Activated CD4-positive, alpha-beta memory T cell treated with anti-CD3 and anti-CD28 coated beads, Interleukin-2, amount 10 ng/mL, durations not matched to agents 7 days and 5 days (primary cell): Measurements from ENCODE around the gene TSPAN5. TPM values are rescaled to one million over a fixed set of nuclear protein-coding genes. Genes with fewer than 3 reads are reported as not detected.

ENCODE experiments used
- CTCF ChIA-PET: fragments of 350-600 bp; sonication (Branson Sonifier 250); formaldehyde crosslinking; loops from one replicate; lab custom pipeline; 2021; ENCODE audit warnings: antibody characterized with exemption, inconsistent platforms; lab: Charles Lee
- POLR2A ChIA-PET: fragments of 350-600 bp; sonication (Branson Sonifier 250); formaldehyde crosslinking; loops from one replicate; lab custom pipeline; 2021; ENCODE audit warnings: antibody characterized with exemption; lab: Charles Lee
- DNase-seq: peaks from one replicate; pipeline ENCODE4 v3.0.0-alpha.2; 2020
- H3K27ac Mint-ChIP-seq: one replicate; pipeline ENCODE4 v1.8.0; 2021; ENCODE audit warnings: mild to moderate bottlenecking, mixed read lengths
- H3K27me3 Mint-ChIP-seq: one replicate; pipeline ENCODE4 v1.8.0; 2021; ENCODE audit warnings: mixed read lengths
- H3K36me3 Mint-ChIP-seq: one replicate; pipeline ENCODE4 v1.8.0; 2021; ENCODE audit warnings: low read depth, mixed read lengths
- H3K4me1 Mint-ChIP-seq: one replicate; pipeline ENCODE4 v1.8.0; 2021; ENCODE audit warnings: mixed read lengths
- H3K4me3 Mint-ChIP-seq: one replicate; pipeline ENCODE4 v1.8.0; 2021; ENCODE audit warnings: mild to moderate bottlenecking, mixed read lengths
- H3K9me3 Mint-ChIP-seq: one replicate; pipeline ENCODE4 v1.8.0; 2021; ENCODE audit warnings: mixed read lengths
- total RNA-seq, 2 experiments: library from RNA; stranded (reverse); gene quantifications; one replicate each; pipeline ENCODE4 v1.2.3, GENCODE V29; 2021

TSPAN5 gene
- total RNA-seq, 2 experiments from 2014 or later = 21.8 to 22.6 TPM

DNA sequence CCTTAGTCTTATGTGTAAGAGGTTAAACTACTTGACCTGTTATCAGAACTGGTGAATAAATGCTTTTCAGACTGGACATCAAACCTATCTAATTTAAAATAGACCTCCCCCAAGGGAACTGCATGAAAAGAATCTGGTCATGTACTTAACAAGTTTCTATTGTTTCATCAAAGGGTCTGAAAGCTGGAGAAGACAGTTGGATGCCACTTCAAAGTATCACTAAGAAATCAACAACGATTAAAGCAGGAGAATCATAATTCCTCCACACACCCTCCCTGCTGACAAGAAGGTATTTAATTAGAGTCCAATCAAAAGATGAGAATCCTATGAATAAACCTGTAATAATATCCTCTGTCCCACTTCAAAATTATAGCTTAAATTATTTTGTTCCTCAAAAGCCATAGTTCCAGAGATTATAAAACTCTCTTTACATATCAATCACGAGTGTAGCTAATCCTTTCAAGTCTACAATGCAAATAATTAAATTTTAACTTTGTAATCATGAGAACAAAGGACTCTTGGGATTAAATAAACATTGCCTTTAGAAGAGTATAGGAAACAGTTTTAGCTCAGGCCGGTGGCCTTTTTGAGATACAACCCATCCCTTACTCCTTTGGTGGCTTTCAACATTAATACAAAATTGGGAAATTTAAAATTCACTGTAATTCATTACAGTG lies 35.1 kb downstream of the TSPAN5 start:
- no peaks in the 10 kb centered on the region for H3K36me3 Mint-ChIP-seq
- H3K4me3 Mint-ChIP-seq = no peak overlapping the region
- ChIA-PET CTCF (no interaction called here), POLR2A (no interaction called here)
- no peak for DNase-seq
- peaks cover 30% of the 10 kb centered on the region for H3K4me1 Mint-ChIP-seq
- H3K27ac Mint-ChIP-seq = no peak overlapping the region
- H3K9me3 Mint-ChIP-seq = no peaks in the 10 kb centered on the region
- H3K27me3 Mint-ChIP-seq = no peaks in the 10 kb centered on the region

DNA sequence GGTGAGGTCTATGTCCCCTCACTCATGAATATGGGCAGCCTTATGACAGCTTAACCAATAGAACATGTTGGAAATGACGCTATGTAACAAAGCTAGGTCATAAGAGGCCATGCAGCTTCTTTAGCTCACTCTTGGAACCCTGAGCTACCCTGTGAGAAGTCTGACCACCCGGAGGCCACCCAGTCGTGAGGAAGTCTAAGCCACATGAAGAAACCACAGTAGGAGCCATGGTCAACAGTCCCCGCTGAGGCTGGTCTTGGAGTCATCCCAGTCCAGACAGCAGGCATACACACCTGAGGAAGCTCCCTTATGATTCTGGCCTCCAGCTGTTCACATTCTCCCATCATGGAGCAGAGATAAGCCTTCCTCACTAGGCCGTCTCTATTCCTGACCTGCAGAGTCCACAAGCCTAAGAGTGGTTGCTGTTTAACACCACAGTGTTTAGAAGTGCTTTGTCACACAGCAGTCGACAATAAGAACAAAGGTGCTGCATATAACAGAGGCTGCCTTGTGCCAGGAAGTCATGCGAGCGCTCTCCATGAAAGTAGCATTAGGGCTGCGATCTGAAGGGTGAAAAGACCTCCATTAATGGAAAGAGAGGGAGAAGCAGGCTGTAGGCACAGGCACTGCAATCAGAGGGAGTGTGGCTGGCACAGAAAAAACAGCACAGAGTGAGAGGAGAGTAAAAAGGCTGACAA lies 38.2 kb downstream of the TSPAN5 start:
- Mint-ChIP-seq H3K27me3 (no peaks in the 10 kb centered on the region), H3K4me1 (peaks cover 9% of the 10 kb centered on the region), H3K9me3 (no peaks in the 10 kb centered on the region), H3K27ac (no peak overlapping the region), H3K4me3 (no peak overlapping the region), H3K36me3 (no peaks in the 10 kb centered on the region)
- ChIA-PET POLR2A (interaction anchor here (1.3 kb wide), 1 partner anchor 20 kb away, joined by 3 read pairs; no protein-coding TSS in a partner anchor), CTCF (interaction anchor here (0.9 kb wide), 1 partner anchor 13 kb away, joined by 3 read pairs; no protein-coding TSS in a partner anchor)
- no peak for DNase-seq

DNA sequence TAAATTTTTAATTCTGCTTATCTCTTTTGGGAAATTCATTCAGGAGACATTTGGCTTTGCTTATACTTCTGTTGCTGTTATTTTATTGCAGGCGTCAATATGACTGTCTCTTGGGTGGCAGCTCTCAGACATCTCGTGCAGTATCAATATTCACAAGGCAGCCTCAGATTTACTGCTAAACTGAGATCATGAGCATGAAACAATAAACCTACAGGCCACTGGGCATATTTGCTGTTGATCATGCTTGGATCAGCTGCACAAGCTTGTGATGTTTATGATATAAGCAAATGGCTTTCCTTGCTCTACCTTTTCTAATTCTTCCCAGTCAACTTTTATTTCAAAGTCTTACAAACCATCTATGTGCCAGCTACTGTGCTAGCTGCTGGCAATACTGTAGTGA lies 39.2 kb downstream of the TSPAN5 start:
- Mint-ChIP-seq H3K9me3 (no peaks in the 10 kb centered on the region), H3K27me3 (no peaks in the 10 kb centered on the region), H3K4me1 (peaks cover 2% of the 10 kb centered on the region), H3K4me3 (no peak overlapping the region), H3K27ac (no peak overlapping the region), H3K36me3 (no peaks in the 10 kb centered on the region)
- ChIA-PET POLR2A (interaction anchor here (1.3 kb wide), 1 partner anchor 21 kb away, joined by 3 read pairs; no protein-coding TSS in a partner anchor), CTCF (interaction anchor here (0.9 kb wide), 1 partner anchor 12 kb away, joined by 3 read pairs; no protein-coding TSS in a partner anchor)
- DNase-seq = no peak

DNA sequence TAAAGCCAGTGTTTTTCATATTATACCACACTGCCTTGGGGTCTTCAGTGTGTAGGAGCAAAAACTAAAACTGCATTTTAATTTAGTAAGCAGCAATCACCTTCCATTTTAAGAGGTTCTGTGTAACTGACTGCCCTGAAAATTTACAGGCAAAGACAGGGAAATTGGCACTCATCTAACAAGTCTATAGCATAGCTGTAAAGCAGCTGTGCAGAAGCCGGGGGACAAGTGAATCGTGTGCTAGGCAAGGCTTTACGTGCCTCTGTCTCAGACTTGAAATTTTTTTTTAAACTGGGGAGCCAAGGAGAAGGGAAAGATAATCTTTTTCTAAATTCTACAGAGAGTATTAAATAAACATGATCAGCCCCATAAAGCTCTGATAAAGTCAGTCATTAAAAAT lies 39.7 kb downstream of the TSPAN5 start:
- no peaks in the 10 kb centered on the region for H3K27me3 Mint-ChIP-seq
- H3K4me3 Mint-ChIP-seq = no peak overlapping the region
- no peaks in the 10 kb centered on the region for H3K36me3 Mint-ChIP-seq
- DNase-seq = no peak
- H3K4me1 Mint-ChIP-seq = no peaks in the 10 kb centered on the region
- ChIA-PET CTCF (no interaction called here), POLR2A (interaction anchor here (1.3 kb wide), 1 partner anchor 21 kb away, joined by 3 read pairs; no protein-coding TSS in a partner anchor)
- H3K9me3 Mint-ChIP-seq = no peaks in the 10 kb centered on the region
- H3K27ac Mint-ChIP-seq = no peak overlapping the region

DNA sequence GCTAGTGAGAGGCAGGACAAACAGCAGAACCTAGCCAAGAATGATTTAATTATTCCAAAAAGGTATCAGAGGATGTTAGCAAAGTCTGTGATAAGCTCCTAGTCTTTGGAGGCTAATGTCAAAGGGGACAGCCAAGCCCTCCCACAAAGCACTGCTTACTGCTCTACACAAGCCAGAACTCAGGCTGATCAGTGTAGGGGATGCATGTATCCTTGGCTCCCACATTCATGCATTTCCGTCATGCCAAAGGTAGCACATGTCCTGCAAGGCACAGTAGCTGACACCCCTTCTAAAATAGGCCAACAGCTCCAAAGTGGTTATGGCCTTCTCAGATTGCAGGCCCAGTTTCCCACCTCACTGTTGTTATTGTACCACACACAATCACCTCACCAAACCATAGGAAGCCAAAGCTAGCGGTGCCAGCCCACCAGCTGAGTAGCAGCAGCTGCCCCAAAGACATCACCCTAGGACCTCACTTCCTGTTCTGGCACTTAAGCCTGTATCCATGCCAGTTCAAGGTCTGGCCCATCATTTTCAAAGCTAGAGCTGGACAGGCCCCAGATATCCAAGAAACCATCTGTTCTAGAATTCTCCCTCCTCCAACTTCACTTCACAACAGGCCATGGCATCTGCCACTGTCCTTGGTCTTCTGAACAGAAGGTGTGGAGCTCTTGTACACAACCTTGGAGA lies 40.9 kb downstream of the TSPAN5 start:
- Mint-ChIP-seq H3K4me1 (peaks cover 7% of the 10 kb centered on the region), H3K27me3 (no peaks in the 10 kb centered on the region), H3K27ac (no peak overlapping the region), H3K36me3 (no peaks in the 10 kb centered on the region), H3K4me3 (no peak overlapping the region), H3K9me3 (no peaks in the 10 kb centered on the region)
- no peak for DNase-seq
- ChIA-PET CTCF (interaction anchor here (1.6 kb wide), 1 partner anchor 15 kb away, joined by 5 read pairs; no protein-coding TSS in a partner anchor), POLR2A (interaction anchor here (0.8 kb wide), 1 partner anchor 22 kb away, joined by 3 read pairs; no protein-coding TSS in a partner anchor)

DNA sequence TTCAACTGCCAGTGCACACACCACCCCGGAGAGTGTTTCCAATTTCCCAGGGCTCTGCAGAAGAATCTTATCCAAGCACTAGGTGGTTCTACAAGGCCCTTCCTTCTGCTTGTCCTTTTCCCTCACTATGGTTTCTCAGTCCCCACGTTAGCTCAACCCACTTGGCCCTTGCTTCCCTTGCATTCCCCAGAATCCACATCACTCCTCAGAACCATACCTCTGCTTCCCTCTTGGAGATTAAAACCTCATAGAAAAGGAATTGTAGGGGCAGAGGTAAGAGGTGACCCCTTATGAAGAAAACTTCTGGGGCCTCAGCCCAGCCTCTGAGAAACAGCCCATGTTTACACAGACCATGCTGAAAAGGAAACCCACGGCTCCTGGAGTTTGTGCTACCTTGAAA lies 42.4 kb downstream of the TSPAN5 start:
- ChIA-PET CTCF (no interaction called here), POLR2A (no interaction called here)
- Mint-ChIP-seq H3K4me3 (no peak overlapping the region), H3K27me3 (no peaks in the 10 kb centered on the region), H3K36me3 (no peaks in the 10 kb centered on the region), H3K27ac (no peak overlapping the region), H3K9me3 (no peaks in the 10 kb centered on the region), H3K4me1 (peaks cover 10% of the 10 kb centered on the region)
- no peak for DNase-seq

DNA sequence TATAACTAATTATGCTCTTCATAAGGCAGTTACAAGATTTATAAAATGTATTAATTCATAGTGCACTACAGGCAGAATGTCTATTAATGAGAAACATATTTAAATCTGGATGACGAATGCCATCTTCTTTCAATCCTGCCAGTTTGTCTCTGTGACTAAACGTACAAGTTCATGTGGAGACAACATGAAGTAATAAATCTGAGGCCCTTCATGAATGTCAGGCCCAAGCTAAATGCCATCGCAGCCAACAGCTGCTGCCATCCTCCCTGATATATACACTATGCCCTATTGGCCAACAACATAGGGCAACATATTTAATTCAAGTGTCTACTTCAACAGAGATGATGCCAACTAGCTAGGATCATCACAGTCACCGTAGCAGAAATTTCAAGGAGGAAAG lies 43.7 kb downstream of the TSPAN5 start:
- no peaks in the 10 kb centered on the region for H3K9me3 Mint-ChIP-seq
- H3K36me3 Mint-ChIP-seq = no peaks in the 10 kb centered on the region
- H3K27ac Mint-ChIP-seq = no peak overlapping the region
- H3K27me3 Mint-ChIP-seq = no peaks in the 10 kb centered on the region
- no peak for DNase-seq
- POLR2A ChIA-PET = no interaction called here
- CTCF ChIA-PET = no interaction called here
- no peak overlapping the region for H3K4me3 Mint-ChIP-seq
- H3K4me1 Mint-ChIP-seq = peaks cover 10% of the 10 kb centered on the region

DNA sequence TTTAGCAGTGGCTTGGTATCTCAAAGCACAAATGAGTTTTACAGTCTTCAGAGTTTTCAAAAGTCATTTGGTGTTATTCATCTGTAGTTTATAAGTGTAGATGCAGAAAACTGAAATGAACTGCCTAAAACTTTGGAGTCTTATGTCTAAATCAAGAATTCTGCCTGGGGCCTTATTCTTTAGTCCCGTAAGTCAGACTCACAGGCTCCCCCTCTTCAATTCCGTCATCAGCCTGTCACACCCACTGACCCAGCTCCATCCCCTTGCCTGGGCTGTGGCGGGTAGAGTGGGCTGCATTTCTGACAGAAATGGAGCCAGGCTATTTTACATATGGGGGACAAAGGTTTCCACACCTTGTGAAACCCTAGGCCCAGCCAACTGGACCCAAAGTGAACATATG lies 44.3 kb downstream of the TSPAN5 start:
- ChIA-PET CTCF (no interaction called here), POLR2A (no interaction called here)
- Mint-ChIP-seq H3K36me3 (no peaks in the 10 kb centered on the region), H3K4me1 (peaks cover 11% of the 10 kb centered on the region), H3K27me3 (no peaks in the 10 kb centered on the region), H3K9me3 (no peaks in the 10 kb centered on the region), H3K27ac (no peak overlapping the region), H3K4me3 (no peak overlapping the region)
- DNase-seq = no peak

DNA sequence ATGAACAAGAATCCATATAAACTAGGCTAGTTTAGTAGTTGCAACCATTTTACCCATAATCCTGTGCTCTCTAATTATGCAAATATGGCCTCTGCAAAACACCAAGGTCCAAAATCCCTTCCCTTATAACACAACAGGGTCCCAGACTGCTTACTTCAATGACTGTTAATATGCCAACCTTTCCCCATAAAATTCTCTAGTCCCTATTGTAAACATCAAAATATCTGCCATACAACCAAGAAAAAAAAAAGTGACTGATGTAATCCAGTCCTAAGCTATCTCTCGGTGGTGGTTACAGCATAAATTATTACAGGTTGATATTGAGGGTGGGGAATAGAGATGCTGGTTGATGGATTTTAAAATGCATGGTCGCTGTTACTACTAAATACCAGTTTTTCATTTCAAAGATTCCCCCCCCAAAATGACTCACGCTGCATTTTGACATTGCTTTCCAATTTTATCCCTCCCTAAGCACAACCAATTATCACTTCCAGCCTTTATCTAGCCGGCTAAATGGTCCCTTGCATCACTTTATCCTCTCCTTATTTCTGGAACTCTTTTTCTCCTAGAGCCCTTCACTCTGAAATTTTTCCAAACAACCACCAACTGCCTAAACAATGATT lies 44.8 kb downstream of the TSPAN5 start:
- ChIA-PET CTCF (no interaction called here), POLR2A (no interaction called here)
- DNase-seq = no peak
- H3K36me3 Mint-ChIP-seq = no peaks in the 10 kb centered on the region
- H3K27me3 Mint-ChIP-seq = no peaks in the 10 kb centered on the region
- H3K9me3 Mint-ChIP-seq = no peaks in the 10 kb centered on the region
- no peak overlapping the region for H3K4me3 Mint-ChIP-seq
- H3K27ac Mint-ChIP-seq = no peak overlapping the region
- peaks cover 17% of the 10 kb centered on the region for H3K4me1 Mint-ChIP-seq

DNA sequence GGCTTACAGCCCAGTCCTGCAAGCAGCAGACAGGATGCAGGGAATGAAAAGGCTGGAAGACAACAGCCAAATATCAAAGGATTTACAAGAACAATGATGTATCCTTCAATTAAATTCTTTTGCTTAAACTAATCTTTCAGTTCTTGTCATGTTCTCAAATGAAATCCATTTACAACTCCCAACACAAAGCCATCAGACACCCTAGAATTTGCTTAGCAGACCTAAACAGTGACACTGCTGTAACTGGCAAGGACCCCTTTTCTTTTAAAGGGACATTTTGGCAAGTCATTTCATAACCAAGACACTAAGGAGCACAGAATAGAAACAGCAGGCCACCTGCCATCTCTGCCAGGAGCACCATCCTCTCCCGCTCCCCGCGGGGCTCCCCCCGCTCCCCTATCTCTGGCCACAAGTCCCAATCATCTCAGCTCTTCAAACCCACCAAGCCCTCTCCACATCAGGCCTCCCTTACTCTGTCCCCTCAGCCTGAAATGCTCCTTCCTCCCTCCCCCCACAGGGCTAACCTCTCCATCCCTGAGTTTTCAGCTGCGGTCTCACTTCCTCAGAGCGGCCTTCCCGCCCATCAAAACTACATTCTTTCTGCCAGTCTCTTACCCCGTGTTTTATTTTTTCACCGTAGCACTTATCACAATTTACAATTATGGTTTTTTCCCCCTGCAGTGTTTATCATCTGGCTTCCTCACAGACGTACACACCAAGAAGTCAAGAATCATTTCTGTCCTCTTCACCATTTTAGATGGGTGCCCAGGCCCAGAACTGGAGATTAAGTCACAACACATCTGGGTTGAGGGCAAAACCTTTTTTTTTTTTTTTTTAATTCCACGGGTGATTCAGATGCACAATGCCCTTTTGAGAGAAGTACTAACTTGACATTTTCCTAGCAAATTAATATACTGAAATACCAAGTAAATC lies 45.8 kb downstream of the TSPAN5 start:
- Mint-ChIP-seq H3K27me3 (no peaks in the 10 kb centered on the region), H3K4me3 (no peak overlapping the region), H3K36me3 (no peaks in the 10 kb centered on the region), H3K27ac (no peak overlapping the region), H3K4me1 (peaks cover 20% of the 10 kb centered on the region), H3K9me3 (no peaks in the 10 kb centered on the region)
- DNase-seq = no peak
- ChIA-PET POLR2A (no interaction called here), CTCF (no interaction called here)

DNA sequence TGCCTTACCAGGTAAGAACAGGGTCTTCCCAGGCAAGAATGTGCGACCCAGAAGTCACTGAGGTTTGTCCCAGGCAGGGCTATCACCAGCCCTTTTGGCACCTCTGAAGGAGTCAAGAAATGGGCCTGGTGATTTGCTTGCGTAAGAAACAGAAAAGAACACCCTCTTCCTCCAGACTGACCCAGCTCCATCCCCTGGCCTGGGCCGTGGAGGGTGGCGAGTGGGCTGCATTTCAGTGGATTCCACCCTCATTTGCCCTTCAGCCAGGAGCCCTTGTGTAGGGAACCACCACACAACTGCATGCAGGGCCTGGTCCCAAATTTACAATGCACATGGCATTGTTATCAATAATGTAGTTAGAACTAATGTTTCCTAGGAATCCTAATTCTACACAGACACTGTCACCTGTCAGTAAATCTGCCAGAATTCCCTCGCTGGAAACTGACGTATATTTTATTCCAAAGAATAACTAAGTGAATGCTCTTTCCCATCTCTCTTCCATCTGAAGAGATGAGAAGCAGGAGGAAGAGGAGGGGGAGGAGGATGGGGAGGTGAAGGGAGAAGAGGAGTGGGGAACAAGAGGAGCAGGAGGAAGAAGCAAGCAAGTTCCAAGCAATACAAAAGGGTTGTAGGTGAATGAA lies 46.6 kb downstream of the TSPAN5 start:
- POLR2A ChIA-PET = no interaction called here
- Mint-ChIP-seq H3K27ac (no peak overlapping the region), H3K4me3 (no peak overlapping the region), H3K4me1 (peaks cover 20% of the 10 kb centered on the region), H3K36me3 (no peaks in the 10 kb centered on the region), H3K9me3 (no peaks in the 10 kb centered on the region), H3K27me3 (no peaks in the 10 kb centered on the region)
- no peak for DNase-seq
- CTCF ChIA-PET = no interaction called here
